ENCODE measurements around the gene PPP2R1A.
"Not testable (repeated sequence)": the region's sequence is repeated elsewhere in the genome, so short reads cannot be mapped to it uniquely, and the experiment has no call there.

Gene PPP2R1A

GRCh38 chr19:52244021-52244420 is 54.2 kb downstream of the PPP2R1A start:
- no peak for DNase-seq (ENCODE audit: low read depth in 2 of 2)

- peak in 1 of 2 donors; percentile 42 for DNase-seq (ENCODE audit: low read depth in 2 of 2)
These were observed 58.4 kb downstream of the PPP2R1A start for GRCh38 chr19:52248241-52248640.

GRCh38 chr19:52258426-52258825 is 68.6 kb downstream of the PPP2R1A start:
- DNase-seq (ENCODE audit: low read depth in 2 of 2) = no peak

GRCh38 chr19:52265556-52265955 is 75.7 kb downstream of the PPP2R1A start:
- not testable (repeated sequence) for DNase-seq (ENCODE audit: low read depth in 2 of 2)

GRCh38 chr19:52269338-52270261 is 79.7 kb downstream of the PPP2R1A start, which contains the start of gene ZNF766:
Gene ZNF766, plus strand, starts transcription at chr19:52269587. Its CDS starts 27 bp downstream, at chr19:52269614.
- peak; percentile 85 to 98 for DNase-seq (ENCODE audit: low read depth in 2 of 2)

- no peak for DNase-seq (ENCODE audit: low read depth in 2 of 2)
These were observed 80.5 kb downstream of the PPP2R1A start for GRCh38 chr19:52270266-52270885.

GRCh38 chr19:52273301-52273700 is 83.4 kb downstream of the PPP2R1A start:
- DNase-seq (ENCODE audit: low read depth in 2 of 2) = no peak

GRCh38 chr19:52274191-52274590 is 84.3 kb downstream of the PPP2R1A start:
- DNase-seq (ENCODE audit: low read depth in 2 of 2) = no peak

GRCh38 chr19:52275988-52276387 is 86.1 kb downstream of the PPP2R1A start:
- DNase-seq (ENCODE audit: low read depth in 2 of 2) = no peak

GRCh38 chr19:52277471-52277870 is 87.6 kb downstream of the PPP2R1A start:
- DNase-seq (ENCODE audit: low read depth in 2 of 2) = no peak

All from stimulated activated CD4-positive, alpha-beta T cell treated with anti-CD3 and anti-CD28 coated beads, Interleukin-1b, Interleukin-23, amount 100 ng/mL, for 1 hour (primary cell).